ENCODE data around the gene UBE2E2.

DNA sequence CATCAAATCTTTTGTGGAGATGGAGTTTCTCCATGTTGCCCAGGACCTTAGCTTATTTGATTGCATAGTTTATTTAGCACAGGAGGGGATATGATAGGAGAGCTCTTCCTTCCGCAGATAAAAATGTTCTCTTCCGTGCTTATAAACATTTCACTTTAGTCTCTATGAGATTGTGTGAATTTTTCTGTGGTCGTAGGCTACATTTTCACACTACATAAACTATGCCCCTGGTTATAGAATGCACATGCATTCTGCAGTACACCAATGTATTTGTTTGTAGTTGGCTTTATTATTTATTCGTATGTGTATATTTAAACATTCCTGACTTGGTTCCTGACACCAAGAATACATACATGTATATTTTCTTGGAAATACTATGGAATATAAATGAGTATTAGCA lies 139.2 kb downstream of the UBE2E2 start:
- TF ChIP-seq, protein P1, sequence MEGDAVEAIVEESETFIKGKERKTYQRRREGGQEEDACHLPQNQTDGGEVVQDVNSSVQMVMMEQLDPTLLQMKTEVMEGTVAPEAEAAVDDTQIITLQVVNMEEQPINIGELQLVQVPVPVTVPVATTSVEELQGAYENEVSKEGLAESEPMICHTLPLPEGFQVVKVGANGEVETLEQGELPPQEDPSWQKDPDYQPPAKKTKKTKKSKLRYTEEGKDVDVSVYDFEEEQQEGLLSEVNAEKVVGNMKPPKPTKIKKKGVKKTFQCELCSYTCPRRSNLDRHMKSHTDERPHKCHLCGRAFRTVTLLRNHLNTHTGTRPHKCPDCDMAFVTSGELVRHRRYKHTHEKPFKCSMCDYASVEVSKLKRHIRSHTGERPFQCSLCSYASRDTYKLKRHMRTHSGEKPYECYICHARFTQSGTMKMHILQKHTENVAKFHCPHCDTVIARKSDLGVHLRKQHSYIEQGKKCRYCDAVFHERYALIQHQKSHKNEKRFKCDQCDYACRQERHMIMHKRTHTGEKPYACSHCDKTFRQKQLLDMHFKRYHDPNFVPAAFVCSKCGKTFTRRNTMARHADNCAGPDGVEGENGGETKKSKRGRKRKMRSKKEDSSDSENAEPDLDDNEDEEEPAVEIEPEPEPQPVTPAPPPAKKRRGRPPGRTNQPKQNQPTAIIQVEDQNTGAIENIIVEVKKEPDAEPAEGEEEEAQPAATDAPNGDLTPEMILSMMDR (IDR thresholded peaks at IDR 0.05): no peak
- TF ChIP-seq POLR2AphosphoS5 (IDR thresholded peaks at IDR 0.05) (no peak), POLR2A (IDR thresholded peaks at IDR 0.05) (no peak)
